ENCODE results near the gene NDUFAF5.

NDUFAF5 gene

GRCh38 chr20:13825465-13825864 lies 40.6 kb downstream of the NDUFAF5 start:
- DNase-seq = no peak

- DNase-seq = no peak
Measured at GRCh38 chr20:13831476-13831875, 46.6 kb downstream of the NDUFAF5 start.

GRCh38 chr20:13838664-13839063 lies 53.8 kb downstream of the NDUFAF5 start:
- DNase-seq = no peak

GRCh38 chr20:13839421-13840092 lies 54.7 kb downstream of the NDUFAF5 start:
- no peak for DNase-seq

GRCh38 chr20:13840093-13840465 lies 55.3 kb downstream of the NDUFAF5 start:
- no peak for DNase-seq

- DNase-seq = no peak
Measured at GRCh38 chr20:13841206-13841605, 56.4 kb downstream of the NDUFAF5 start.

- DNase-seq = no peak
Measured at GRCh38 chr20:13844296-13844695, 59.5 kb downstream of the NDUFAF5 start.

- DNase-seq = no peak
Measured at GRCh38 chr20:13851279-13851678, 66.5 kb downstream of the NDUFAF5 start.

- no peak for DNase-seq
Measured at GRCh38 chr20:13852306-13852705, 67.5 kb downstream of the NDUFAF5 start.

- DNase-seq = no peak
Measured at GRCh38 chr20:13855613-13856012, 70.8 kb downstream of the NDUFAF5 start.

- no peak for DNase-seq
Measured at GRCh38 chr20:13856354-13856753, 71.5 kb downstream of the NDUFAF5 start.

- DNase-seq = peak; percentile 11
Measured at GRCh38 chr20:13857304-13857703, 72.5 kb downstream of the NDUFAF5 start.

- DNase-seq = no peak
Measured at GRCh38 chr20:13857961-13858360, 73.1 kb downstream of the NDUFAF5 start.

- DNase-seq = peak; percentile 52
Measured at GRCh38 chr20:13858439-13858838, 73.6 kb downstream of the NDUFAF5 start.

- DNase-seq = no peak
Measured at GRCh38 chr20:13858871-13859270, 74.0 kb downstream of the NDUFAF5 start.

- DNase-seq = peak; percentile 45
Measured at GRCh38 chr20:13862245-13862644, 77.4 kb downstream of the NDUFAF5 start.

GRCh38 chr20:13863244-13863643 lies 78.4 kb downstream of the NDUFAF5 start:
- peak; percentile 72 for DNase-seq

- no peak for DNase-seq
Measured at GRCh38 chr20:13865156-13865555, 80.3 kb downstream of the NDUFAF5 start.

GRCh38 chr20:13865791-13866351 lies 81.0 kb downstream of the NDUFAF5 start:
- peak; percentile 52 for DNase-seq

GRCh38 chr20:13868331-13868730 lies 83.5 kb downstream of the NDUFAF5 start:
- peak; percentile 91 for DNase-seq

- DNase-seq = peak; percentile 39
Measured at GRCh38 chr20:13870170-13870748, 85.4 kb downstream of the NDUFAF5 start.
